ENCODE data around the gene ALPK3. TPM values are rescaled to one million over a fixed set of nuclear protein-coding genes. Genes with fewer than 3 reads are reported as not detected.

The ALPK3 gene
- total RNA-seq, 1 donor from 2014 or later: 2.5 TPM

- intact Hi-C loops (cut with DNase I): no loop called here
- Histone ChIP-seq H3K27ac (no peak overlapping the region), H3K27me3 (no peaks in the 10 kb centered on the region), H3K4me3 (no peak overlapping the region), H3K36me3 (no peaks in the 10 kb centered on the region), H3K9me3 (no peaks in the 10 kb centered on the region), H3K4me1 (peaks cover 13% of the 10 kb centered on the region)
- no peak for TF ChIP-seq POLR2AphosphoS5 (IDR thresholded peaks at IDR 0.05; ENCODE audit: insufficient read depth in 1 of 2, low read depth in 1 of 2)
- no peak for TF ChIP-seq POLR2A (IDR thresholded peaks at IDR 0.05)
- no peak for TF ChIP-seq CTCF (IDR thresholded peaks at IDR 0.05)
- no peak for DNase-seq (ENCODE audit: extremely low spot score in 2 of 2)
Measured at GRCh38 chr15:84836844-84837243, 19.7 kb downstream of the ALPK3 start.

- Histone ChIP-seq H3K36me3 (no peaks in the 10 kb centered on the region), H3K4me3 (no peak overlapping the region), H3K27ac (no peak overlapping the region), H3K9me3 (no peaks in the 10 kb centered on the region), H3K4me1 (peaks cover 11% of the 10 kb centered on the region), H3K27me3 (no peaks in the 10 kb centered on the region)
- DNase-seq (ENCODE audit: extremely low spot score in 2 of 2): no peak
- TF ChIP-seq POLR2AphosphoS5 (IDR thresholded peaks at IDR 0.05; ENCODE audit: insufficient read depth in 1 of 2, low read depth in 1 of 2): no peak
- TF ChIP-seq CTCF (IDR thresholded peaks at IDR 0.05): no peak
- no peak for TF ChIP-seq POLR2A (IDR thresholded peaks at IDR 0.05)
- intact Hi-C loops (cut with DNase I): no loop called here
Measured at GRCh38 chr15:84839714-84840113, 22.6 kb downstream of the ALPK3 start.

- no peaks in the 10 kb centered on the region for H3K27me3 ChIP-seq
- peaks cover 11% of the 10 kb centered on the region for H3K4me1 ChIP-seq
- intact Hi-C loops (cut with DNase I): no loop called here
- no peak overlapping the region for H3K4me3 ChIP-seq
- DNase-seq (ENCODE audit: extremely low spot score in 2 of 2): no peak
- peak overlapping the region; percentile 39 for H3K27ac ChIP-seq
- H3K9me3 ChIP-seq: no peaks in the 10 kb centered on the region
- H3K36me3 ChIP-seq: no peaks in the 10 kb centered on the region
- no peak for TF ChIP-seq POLR2A (IDR thresholded peaks at IDR 0.05)
- no peak for TF ChIP-seq POLR2AphosphoS5 (IDR thresholded peaks at IDR 0.05; ENCODE audit: insufficient read depth in 1 of 2, low read depth in 1 of 2)
- no peak for TF ChIP-seq CTCF (IDR thresholded peaks at IDR 0.05)
Measured at GRCh38 chr15:84840255-84840654, 23.1 kb downstream of the ALPK3 start.

GRCh38 chr15:84840741-84841429, 23.7 kb downstream of the ALPK3 start:
- H3K4me1 ChIP-seq: peaks cover 11% of the 10 kb centered on the region
- no peak for TF ChIP-seq CTCF (IDR thresholded peaks at IDR 0.05)
- no peak for TF ChIP-seq POLR2A (IDR thresholded peaks at IDR 0.05)
- peak; percentile 17 to 52 for TF ChIP-seq POLR2AphosphoS5 (IDR thresholded peaks at IDR 0.05; ENCODE audit: insufficient read depth in 1 of 2, low read depth in 1 of 2)
- intact Hi-C loops (cut with DNase I): no loop called here

GRCh38 chr15:84842781-84843180, 25.6 kb downstream of the ALPK3 start:
- intact Hi-C loops (cut with DNase I): no loop called here
- H3K27me3 ChIP-seq: no peaks in the 10 kb centered on the region
- TF ChIP-seq POLR2A (IDR thresholded peaks at IDR 0.05): no peak
- no peak for TF ChIP-seq CTCF (IDR thresholded peaks at IDR 0.05)
- no peak for TF ChIP-seq POLR2AphosphoS5 (IDR thresholded peaks at IDR 0.05; ENCODE audit: insufficient read depth in 1 of 2, low read depth in 1 of 2)

More at GRCh38 chr15:84840741-84841429, 23.7 kb downstream of the ALPK3 start:
- Histone ChIP-seq H3K9me3 (no peaks in the 10 kb centered on the region), H3K4me3 (no peak overlapping the region), H3K36me3 (no peaks in the 10 kb centered on the region), H3K27ac (peak overlapping the region; percentile 39), H3K27me3 (no peaks in the 10 kb centered on the region)
- DNase-seq (ENCODE audit: extremely low spot score in 2 of 2): no peak

More at GRCh38 chr15:84842781-84843180, 25.6 kb downstream of the ALPK3 start:
- no peak for DNase-seq (ENCODE audit: extremely low spot score in 2 of 2)
- no peaks in the 10 kb centered on the region for H3K9me3 ChIP-seq
- no peaks in the 10 kb centered on the region for H3K36me3 ChIP-seq
- peaks cover 11% of the 10 kb centered on the region for H3K4me1 ChIP-seq
- no peak overlapping the region for H3K4me3 ChIP-seq
- no peak overlapping the region for H3K27ac ChIP-seq
